Activated CD8-positive, alpha-beta memory T cell treated with anti-CD3 and anti-CD28 coated beads, Interleukin-2, amount 50 U/mL, for 1 hour (primary cell): ENCODE data around the gene DPF3.

Experiments used
- DNase-seq: peaks from one replicate; pipeline ENCODE4 v3.0.0-alpha.2; 2020; ENCODE audit errors: extremely low read depth

Gene DPF3

GRCh38 chr14:72645706-72646105 is 248.2 kb downstream of the DPF3 start:
- no peak for DNase-seq

- no peak for DNase-seq
Measured at GRCh38 chr14:72644758-72645489, 249.0 kb downstream of the DPF3 start.

- DNase-seq, result no peak
Measured at GRCh38 chr14:72644038-72644437, 249.9 kb downstream of the DPF3 start.

- DNase-seq, result no peak
Measured at GRCh38 chr14:72643317-72643801, 250.5 kb downstream of the DPF3 start.

- no peak for DNase-seq
Measured at GRCh38 chr14:72640911-72641485, 252.9 kb downstream of the DPF3 start.

GRCh38 chr14:72638021-72638420 is 255.9 kb downstream of the DPF3 start:
- no peak for DNase-seq

- no peak for DNase-seq
Measured at GRCh38 chr14:72636871-72637270, 257.0 kb downstream of the DPF3 start.

GRCh38 chr14:72636094-72636493 is 257.8 kb downstream of the DPF3 start:
- DNase-seq, result no peak

GRCh38 chr14:72634691-72635616 is 258.9 kb downstream of the DPF3 start:
- DNase-seq, result no peak

- DNase-seq, result no peak
Measured at GRCh38 chr14:72633551-72633950, 260.4 kb downstream of the DPF3 start.

GRCh38 chr14:72632727-72633126 is 261.2 kb downstream of the DPF3 start:
- DNase-seq, result no peak

- no peak for DNase-seq
Measured at GRCh38 chr14:72631401-72631800, 262.5 kb downstream of the DPF3 start.

GRCh38 chr14:72630374-72630773 is 263.5 kb downstream of the DPF3 start:
- no peak for DNase-seq

GRCh38 chr14:72629534-72629933 is 264.4 kb downstream of the DPF3 start:
- DNase-seq, result no peak

- DNase-seq, result no peak
Measured at GRCh38 chr14:72625689-72626088, 268.2 kb downstream of the DPF3 start.

GRCh38 chr14:72621387-72622065 is 272.4 kb downstream of the DPF3 start:
- DNase-seq, result no peak

- DNase-seq, result no peak
Measured at GRCh38 chr14:72619881-72620280, 274.0 kb downstream of the DPF3 start.

GRCh38 chr14:72619111-72619571 is 274.8 kb downstream of the DPF3 start:
- no peak for DNase-seq

- DNase-seq, result no peak
Measured at GRCh38 chr14:72618424-72618823, 275.5 kb downstream of the DPF3 start.

- DNase-seq, result no peak
Measured at GRCh38 chr14:72617391-72618031, 276.4 kb downstream of the DPF3 start.

- no peak for DNase-seq
Measured at GRCh38 chr14:72616811-72617210, 277.1 kb downstream of the DPF3 start.
